NCI-H1694 (cell line): ENCODE data around the gene ZC3H10.
A peak's percentile ranks its signal among the peaks of the same experiment; 100 is the strongest.
"Not testable (repeated sequence)": the region's sequence is repeated elsewhere in the genome, so short reads cannot be mapped to it uniquely, and the experiment has no call there.

Source experiments
- DNase-seq: peaks from one replicate; lab custom pipeline; 2025; lab: John Stamatoyannopoulos, UW

Gene ZC3H10

DNA sequence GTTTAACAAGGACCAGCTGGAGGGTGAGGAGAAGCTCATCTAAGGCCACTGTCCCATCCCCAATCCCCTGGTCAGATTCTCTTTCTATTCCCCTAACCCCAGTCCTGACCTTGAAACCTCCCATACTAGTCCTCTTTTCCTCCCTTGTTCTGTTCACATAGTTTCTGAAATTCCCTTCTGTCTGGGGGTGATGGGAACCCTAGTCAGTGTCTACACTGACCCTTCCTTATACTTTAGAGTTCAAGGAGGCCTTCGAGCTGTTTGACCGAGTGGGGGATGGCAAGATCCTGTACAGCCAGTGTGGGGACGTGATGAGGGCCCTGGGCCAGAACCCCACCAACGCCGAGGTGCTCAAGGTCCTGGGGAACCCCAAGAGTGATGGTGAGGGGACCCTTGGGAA is 36.8 kb downstream of the ZC3H10 start:
- no peak for DNase-seq

DNA sequence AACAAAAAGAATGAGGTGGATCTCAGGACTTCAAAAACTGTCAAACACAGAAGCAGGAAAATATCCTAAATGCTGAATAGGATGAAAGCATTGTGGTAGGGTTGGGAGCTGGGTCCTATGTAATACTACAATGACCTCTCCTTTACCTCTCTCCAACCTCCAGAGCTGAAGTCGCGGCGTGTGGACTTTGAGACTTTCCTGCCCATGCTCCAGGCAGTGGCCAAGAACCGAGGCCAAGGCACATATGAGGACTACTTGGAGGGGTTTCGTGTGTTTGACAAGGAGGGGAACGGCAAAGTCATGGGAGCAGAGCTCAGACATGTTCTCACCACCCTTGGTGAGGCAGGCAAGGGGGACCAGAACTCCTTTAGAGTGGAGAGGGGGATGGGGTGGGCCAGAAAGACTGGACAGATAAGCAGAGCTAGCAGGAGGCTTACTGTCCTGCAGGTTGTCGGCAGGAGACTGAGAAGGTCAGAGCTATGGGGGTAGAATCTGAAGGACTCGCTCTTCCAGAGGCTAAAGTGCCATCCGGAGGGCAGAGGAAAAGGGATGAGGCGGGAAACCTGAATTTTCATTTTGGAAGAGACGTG is 37.3 kb downstream of the ZC3H10 start:
- DNase-seq = no peak

GRCh38 chr12:56156464-56157200 is 38.6 kb downstream of the ZC3H10 start:
- DNase-seq = not testable (repeated sequence)

GRCh38 chr12:56157201-56158028 is 39.3 kb downstream of the ZC3H10 start:
- peak; percentile 52 for DNase-seq

DNA sequence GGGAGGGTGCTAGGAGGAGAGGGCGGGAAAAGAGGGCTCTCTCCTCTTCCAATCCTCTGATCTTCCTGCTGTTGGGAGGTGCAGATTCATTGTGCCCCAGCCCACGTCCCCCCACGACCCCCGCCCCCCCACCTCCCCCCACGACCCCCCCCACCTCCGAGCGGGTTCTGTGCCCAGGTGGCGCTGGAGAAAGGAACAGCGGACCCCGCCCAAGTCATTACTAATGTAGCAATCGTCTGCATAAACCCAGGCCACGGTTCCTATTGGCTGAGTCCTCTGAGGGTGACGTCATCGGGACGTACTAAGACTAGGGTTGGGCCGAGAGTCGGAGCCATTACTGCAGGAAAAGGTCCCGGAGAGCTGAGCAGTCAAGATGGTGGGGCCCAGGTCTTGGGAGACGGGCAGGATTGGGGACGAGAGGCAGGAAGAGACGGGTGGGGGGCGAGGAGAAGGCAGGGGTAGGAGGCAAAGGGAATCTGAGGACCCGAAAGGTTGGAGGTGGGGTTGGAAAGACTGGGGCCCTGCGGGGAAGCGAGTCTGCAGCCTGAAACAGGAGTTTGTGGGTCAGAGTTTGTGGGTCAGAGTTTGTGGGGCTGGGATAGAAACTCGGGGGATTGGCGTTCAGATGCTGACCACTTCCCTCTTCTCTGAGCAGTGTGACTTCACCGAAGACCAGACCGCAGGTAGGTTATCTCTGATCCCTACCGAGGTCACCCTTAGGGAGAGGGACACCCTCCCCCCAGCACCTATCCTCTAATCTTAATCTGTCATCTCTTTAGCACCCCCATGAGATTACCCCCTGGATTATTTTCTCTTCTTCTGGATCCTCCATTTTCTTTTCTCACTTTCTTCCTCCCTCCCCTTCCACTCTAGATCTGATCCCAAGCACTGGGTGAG is 40.2 kb downstream of the ZC3H10 start, which contains the start of gene MYL6:
Gene MYL6 (plus strand): TSS at position 331 of the 897 bp plus-strand sequence. CDS start 43 bp downstream, at position 374.
- peak; percentile 98 for DNase-seq

DNA sequence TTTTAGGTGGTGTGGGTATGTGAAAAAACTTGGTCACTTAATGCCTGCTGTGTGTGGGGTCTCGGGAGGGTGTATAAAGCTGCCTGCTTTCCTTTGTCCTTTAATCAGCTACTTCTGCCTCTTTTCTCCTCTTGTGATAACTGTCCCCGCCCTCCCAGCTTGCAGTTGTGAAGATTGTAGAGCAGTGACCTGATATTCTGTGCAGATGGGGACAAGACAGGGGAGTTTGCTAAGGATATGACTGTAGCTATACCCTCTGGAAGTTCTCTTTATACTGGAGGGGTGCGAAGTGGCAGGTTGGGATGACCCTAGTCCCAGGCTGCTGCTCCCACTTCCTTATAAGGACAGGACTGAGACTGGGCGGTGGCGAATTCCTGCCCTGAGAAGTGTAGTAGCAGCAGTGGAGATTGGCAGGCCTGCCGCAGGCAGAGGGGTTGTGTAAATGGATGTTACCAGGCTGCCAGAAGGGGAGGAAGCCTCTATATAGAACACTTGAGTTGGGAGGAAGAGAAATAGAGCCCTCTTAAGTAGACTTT is 40.9 kb downstream of the ZC3H10 start:
- DNase-seq = no peak

DNA sequence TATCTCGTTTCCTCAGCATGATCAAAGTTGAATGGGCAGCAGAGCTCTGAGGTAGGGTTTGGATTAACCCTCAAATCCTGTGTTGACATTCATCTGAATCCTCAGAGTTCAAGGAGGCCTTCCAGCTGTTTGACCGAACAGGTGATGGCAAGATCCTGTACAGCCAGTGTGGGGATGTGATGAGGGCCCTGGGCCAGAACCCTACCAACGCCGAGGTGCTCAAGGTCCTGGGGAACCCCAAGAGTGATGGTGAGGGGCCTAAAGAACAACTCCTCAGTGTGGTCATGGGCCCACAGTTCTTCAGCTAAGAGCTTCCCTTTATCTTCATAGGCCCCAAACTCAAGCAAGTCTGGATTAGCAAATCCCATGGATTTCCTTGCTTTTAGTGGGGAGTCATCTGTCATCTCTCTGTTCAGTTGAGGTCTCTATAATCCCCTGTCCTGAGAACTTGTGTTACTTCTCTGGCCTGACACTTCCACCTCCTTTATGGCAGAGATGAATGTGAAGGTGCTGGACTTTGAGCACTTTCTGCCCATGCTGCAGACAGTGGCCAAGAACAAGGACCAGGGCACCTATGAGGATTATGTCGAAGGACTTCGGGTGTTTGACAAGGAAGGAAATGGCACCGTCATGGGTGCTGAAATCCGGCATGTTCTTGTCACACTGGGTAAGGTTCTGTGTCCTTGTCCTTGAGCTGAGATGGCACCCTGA is 41.6 kb downstream of the ZC3H10 start:
- no peak for DNase-seq

- DNase-seq = no peak
Measured at GRCh38 chr12:56160193-56160763, 42.2 kb downstream of the ZC3H10 start.

DNA sequence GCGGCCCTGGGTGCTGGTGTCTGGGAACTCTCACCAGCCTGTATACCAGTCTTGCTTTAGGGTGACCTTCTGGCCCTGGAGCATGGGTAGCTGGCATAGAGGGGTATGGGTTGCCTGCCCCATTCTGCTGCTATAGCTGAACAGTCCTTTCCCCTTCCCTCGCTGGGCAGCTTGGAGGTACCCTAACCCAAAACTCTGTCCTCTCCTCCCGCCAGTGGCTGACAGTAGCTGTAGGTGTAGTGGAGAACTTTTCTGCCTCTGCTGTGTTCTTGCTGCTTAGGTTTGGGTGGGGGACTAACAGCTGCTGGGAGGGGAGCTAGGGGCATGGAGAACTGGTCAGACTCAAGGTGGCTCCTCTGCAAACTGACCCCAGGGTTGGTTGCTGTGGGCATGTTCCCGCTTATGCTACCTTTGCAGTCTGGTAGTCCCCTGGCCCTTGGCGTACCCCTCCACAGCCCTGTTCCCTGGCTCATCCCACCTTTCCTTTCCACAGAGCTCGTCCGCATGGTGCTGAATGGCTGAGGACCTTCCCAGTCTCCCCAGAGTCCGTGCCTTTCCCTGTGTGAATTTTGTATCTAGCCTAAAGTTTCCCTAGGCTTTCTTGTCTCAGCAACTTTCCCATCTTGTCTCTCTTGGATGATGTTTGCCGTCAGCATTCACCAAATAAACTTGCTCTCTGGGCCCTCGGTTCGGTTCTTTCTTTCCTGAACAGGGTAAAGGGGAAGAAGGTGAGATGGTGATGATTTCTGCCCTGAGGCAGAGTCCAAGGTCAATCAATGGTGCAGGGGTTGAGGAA is 43.0 kb downstream of the ZC3H10 start:
- no peak for DNase-seq

- no peak for DNase-seq
Measured at GRCh38 chr12:56161690-56162351, 43.8 kb downstream of the ZC3H10 start.

- DNase-seq = no peak
Measured at GRCh38 chr12:56162468-56163290, 44.6 kb downstream of the ZC3H10 start.

DNA sequence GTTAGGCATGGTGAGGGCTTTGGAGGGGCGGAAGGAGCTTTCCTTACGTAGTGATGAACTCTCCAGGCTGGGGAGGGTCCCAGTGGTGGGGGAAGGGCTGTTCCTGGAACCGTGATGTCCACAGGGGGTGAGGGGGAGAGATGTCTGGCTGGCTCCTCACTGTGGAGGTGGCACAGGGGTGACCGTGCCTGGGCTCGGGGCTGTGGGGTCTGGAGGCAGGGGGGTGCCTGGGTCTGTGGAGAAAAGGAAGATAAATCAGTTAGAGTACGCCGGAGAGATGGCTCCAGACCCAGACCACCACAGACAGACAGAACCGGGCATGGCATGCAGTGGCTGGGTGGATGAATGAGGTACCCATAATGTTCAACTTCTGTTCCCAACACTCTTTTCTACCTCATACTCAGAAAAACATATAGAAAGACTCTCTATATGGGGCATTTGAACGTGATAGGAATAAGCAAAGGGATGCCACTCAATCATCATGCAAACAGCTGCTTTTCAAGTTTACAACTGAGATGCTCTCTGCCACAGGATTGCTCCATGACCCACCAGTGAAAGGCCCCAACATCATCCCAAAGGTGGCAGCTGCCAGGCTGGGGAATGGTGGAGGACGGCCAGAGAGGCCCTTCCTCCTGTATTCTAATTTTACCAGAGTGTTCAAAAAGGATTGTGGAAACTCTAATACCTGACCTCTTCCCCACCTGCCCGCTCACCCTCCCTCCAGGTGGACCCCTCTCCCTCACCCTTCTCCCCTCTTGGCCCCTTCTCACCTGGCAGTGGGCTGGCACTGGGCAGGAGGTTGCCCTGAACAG is 45.7 kb downstream of the ZC3H10 start:
- no peak for DNase-seq

DNA sequence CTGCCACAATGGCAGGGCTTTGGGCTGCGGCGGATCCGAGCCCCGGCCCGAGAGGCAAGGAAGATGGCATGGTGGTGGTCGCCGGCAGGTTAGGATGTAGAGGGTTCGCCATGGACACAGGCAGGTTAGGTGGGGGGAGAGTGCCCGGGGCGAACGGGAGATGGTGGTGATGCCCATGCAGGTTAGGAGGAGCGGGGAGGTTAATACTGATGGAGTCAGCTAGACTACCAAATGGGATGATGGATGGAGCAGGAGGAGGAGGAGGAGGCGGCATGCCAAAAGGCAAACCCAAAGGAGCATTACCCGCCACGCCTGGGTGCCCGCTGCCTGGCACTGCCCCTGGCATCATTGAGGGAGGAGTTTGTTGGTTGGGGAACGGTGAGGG is 46.3 kb downstream of the ZC3H10 start:
- no peak for DNase-seq

GRCh38 chr12:56165369-56165768 is 47.3 kb downstream of the ZC3H10 start:
- DNase-seq = no peak

DNA sequence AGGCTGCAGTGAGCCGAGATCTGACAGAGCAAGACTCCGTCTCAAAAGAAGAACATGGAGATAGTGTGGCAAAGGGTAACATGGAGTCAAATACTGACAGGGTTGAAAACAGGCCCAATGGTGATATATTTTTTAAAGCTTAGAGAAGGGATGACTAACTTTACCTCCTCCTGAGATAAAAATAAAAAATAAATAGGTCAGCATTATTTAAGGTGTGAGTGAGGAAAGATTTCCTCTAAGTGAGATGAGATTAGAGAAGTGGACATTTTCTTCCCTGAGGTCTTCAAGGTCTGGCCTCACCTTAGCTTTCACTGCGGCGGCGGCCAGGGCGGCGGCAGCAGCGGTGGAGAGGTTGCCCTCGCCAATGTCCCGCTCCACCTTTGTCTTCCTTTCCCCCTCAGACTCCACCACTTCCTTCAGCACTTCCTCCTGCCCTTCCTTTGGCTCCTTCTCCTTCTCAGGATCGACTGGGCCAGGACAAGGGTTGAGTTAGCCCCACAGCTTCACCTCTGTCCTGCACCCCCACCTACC is 51.2 kb downstream of the ZC3H10 start:
- no peak for DNase-seq

GRCh38 chr12:56172839-56173238 is 54.8 kb downstream of the ZC3H10 start:
- DNase-seq = no peak
